Endothelial cell of umbilical vein (primary cell): ENCODE measurements around the gene PHOX2A. TPM values are rescaled to one million over a fixed set of nuclear protein-coding genes. Genes with fewer than 3 reads are reported as not detected.
A peak's percentile ranks its signal among the peaks of the same experiment; 100 is the strongest.

Source experiments
- BruUV-seq: library from RNA; stranded (reverse); fragments of 400-500 nt; replicated peaks from 2 replicates; lab custom pipeline; 2021; lab: Mats Ljungman, UMichigan
- CTCF ChIA-PET: fragments of 300-600, 350-600 bp; sonication (Branson Sonifier 250); formaldehyde crosslinking; loops from one replicate; lab custom pipeline; 2021; ENCODE audit warnings: antibody characterized with exemption, inconsistent platforms; lab: Charles Lee
- POLR2A ChIA-PET: fragments of 300-600, 350-600 bp; sonication (Branson Sonifier 250); formaldehyde crosslinking; loops from one replicate; lab custom pipeline; 2021; ENCODE audit warnings: antibody characterized with exemption, inconsistent platforms; lab: Charles Lee
- DNase-seq: peaks from one replicate; pipeline ENCODE4 v3.0.0-alpha.2; 2011; ENCODE audit warnings: low read depth, low spot score
- FAIRE-seq: peaks from 2 replicates; lab custom pipeline; 2011; peaks lifted over from hg19 to GRCh38; lab: Jason Lieb, UNC
- H2AFZ ChIP-seq: 2 replicates; pipeline ENCODE4 v1.6.0; 2012; ENCODE audit warnings: low read depth, low read length, control low read depth, inconsistent platforms
- H3K27ac ChIP-seq: 2 replicates; pipeline ENCODE4 v1.5.1; 2011; ENCODE audit warnings: low read depth, mild to moderate bottlenecking, control low read depth, low read length, moderate library complexity; ENCODE audit not compliant: insufficient read depth
- H3K27me3 ChIP-seq, 2 experiments: 2 replicates each; pipeline versions ENCODE4 v1.6.0 to v1.6.1; 2011; ENCODE audit warnings: low read length in 2 of 2, mixed read lengths in 1 of 2; ENCODE audit not compliant: control insufficient read depth in 2 of 2, insufficient read depth in 2 of 2
- H3K36me3 ChIP-seq, 2 experiments: 2 replicates in 1 of 2; 3 replicates in 1 of 2; pipeline ENCODE4 v1.5.1; 2011; ENCODE audit warnings: low read length in 2 of 2, mild to moderate bottlenecking in 1 of 2, moderate library complexity in 1 of 2; ENCODE audit not compliant: control insufficient read depth in 2 of 2, insufficient read depth in 2 of 2; ENCODE audit errors: extremely low read depth in 1 of 2
- H3K4me1 ChIP-seq: 3 replicates; pipeline ENCODE4 v1.5.1; 2011; ENCODE audit warnings: mild to moderate bottlenecking, low read length; ENCODE audit not compliant: control insufficient read depth, insufficient read depth; ENCODE audit errors: extremely low read depth
- H3K4me2 ChIP-seq: 2 replicates; pipeline ENCODE4 v1.6.1; 2011; ENCODE audit warnings: low read length, control low read depth, mixed read lengths; ENCODE audit not compliant: insufficient read depth
- H3K4me3 ChIP-seq, 3 experiments: fragments of 200-600 bp in 1 of 3; sonication (generic), shearing (Covaris generic) in 1 of 3; replicated peaks in 1 of 3; 2 replicates each; pipeline ENCODE4 v1.5.1; 2011 to 2016; ENCODE audit warnings: control low read depth in 3 of 3, low read length in 3 of 3, mild to moderate bottlenecking in 2 of 3, inconsistent platforms in 1 of 3, low read depth in 1 of 3, moderate library complexity in 1 of 3; ENCODE audit not compliant: insufficient read depth in 1 of 3
- H3K79me2 ChIP-seq: 2 replicates; pipeline ENCODE4 v1.6.0; 2012; ENCODE audit warnings: low read length, inconsistent platforms; ENCODE audit not compliant: control insufficient read depth, insufficient read depth
- H3K9ac ChIP-seq: replicated peaks from 2 replicates; pipeline ENCODE3; 2011; ENCODE audit warnings: low read length, control low read depth; ENCODE audit not compliant: insufficient read depth; ENCODE audit errors: extremely low read depth
- H3K9me1 ChIP-seq: replicated peaks from 3 replicates; pipeline ENCODE4 v1.6.0; 2011; ENCODE audit warnings: mild to moderate bottlenecking, low read length; ENCODE audit not compliant: control insufficient read depth, insufficient read depth; ENCODE audit errors: extremely low read depth
- H3K9me3 ChIP-seq: replicated peaks from 2 replicates; pipeline ENCODE4 v1.5.1; 2012; ENCODE audit warnings: low read length, inconsistent platforms; ENCODE audit not compliant: control insufficient read depth, insufficient read depth
- H4K20me1 ChIP-seq: replicated peaks from 2 replicates; pipeline ENCODE3; 2011; ENCODE audit warnings: mild to moderate bottlenecking, low read length; ENCODE audit not compliant: control insufficient read depth, insufficient read depth; ENCODE audit errors: extremely low read depth
- CTCF ChIP-seq, 2 donors: IDR thresholded peaks; 1 replicate in 1 of 2; 2 replicates in 1 of 2; pipeline ENCODE4 v1.5.1; 2011; ENCODE audit warnings: low read length in 2 of 2, mild to moderate bottlenecking in 2 of 2, moderate library complexity in 2 of 2, control low read depth in 1 of 2, inconsistent platforms in 1 of 2, low read depth in 1 of 2; ENCODE audit not compliant: insufficient read depth in 1 of 2; ENCODE audit errors: extremely low read depth in 1 of 2
- EZH2 ChIP-seq: IDR thresholded peaks from 2 replicates; pipeline ENCODE4 v1.6.1; 2012; ENCODE audit warnings: borderline replicate concordance, low read depth, mild to moderate bottlenecking, moderate library complexity, low read length, inconsistent platforms; ENCODE audit not compliant: severe bottlenecking
- FOS ChIP-seq: IDR thresholded peaks from 2 replicates; pipeline ENCODE4 v1.6.1; 2011; ENCODE audit warnings: mild to moderate bottlenecking, low read length, moderate library complexity, borderline replicate concordance; ENCODE audit not compliant: insufficient read depth
- GATA2 ChIP-seq: IDR thresholded peaks from 2 replicates; pipeline ENCODE4 v1.7.0; 2011; ENCODE audit warnings: low read depth, mild to moderate bottlenecking, moderate library complexity, mixed read lengths, low read length; ENCODE audit not compliant: insufficient read length, insufficient read depth
- JUN ChIP-seq: IDR thresholded peaks from 2 replicates; pipeline ENCODE4 v1.6.1; 2011; ENCODE audit warnings: borderline replicate concordance, low read depth; ENCODE audit not compliant: insufficient read length, insufficient read depth
- MAX ChIP-seq: IDR thresholded peaks from 2 replicates; pipeline ENCODE4 v1.6.1; 2011; ENCODE audit not compliant: insufficient read depth, insufficient read length
- POLR2AphosphoS5 ChIP-seq: IDR thresholded peaks from 2 replicates; pipeline ENCODE4 v1.6.1; 2012; ENCODE audit warnings: low read depth, mild to moderate bottlenecking, control low read depth, low read length, moderate library complexity; ENCODE audit not compliant: insufficient read depth
- dilution Hi-C: fragments of 300-500 bp; cut with MboI; formaldehyde crosslinking; loops from one replicate; pipeline ENCODE4 v1.15.0; 2019; ENCODE audit warnings: low sequenced_read_pairs; ENCODE audit not compliant: extremely low pct_ligation_motif_present
- intact Hi-C: fragments of 100-400 bp; cut with micrococcal nuclease; formaldehyde crosslinking; loops from one replicate; pipeline ENCODE4 v1.10.0; 2022
- polyA plus RNA-seq, 4 experiments: library from polyadenylated mRNA; depleted of rRNA in 3 of 4; stranded (reverse) in 3 of 4; unstranded in 1 of 4; fragments of >200 nt; gene quantifications; 2 replicates each; pipeline versions ENCODE4 v1.2.1 to v1.2.3, GENCODE V29; 2011 to 2012; ENCODE audit warnings: missing spikeins in 1 of 4
- total RNA-seq: library from RNA; stranded (reverse); gene quantifications from 2 replicates; pipeline ENCODE4 v1.2.3, GENCODE V29; 2021

The PHOX2A gene
- total and polyA plus RNA-seq, 2 donors (not counting 3 experiments of a cell fraction or from before 2014, with no cell fraction given), result not detected

GRCh38 chr11:72243173-72244059, 560 bp downstream of the PHOX2A start:
- no peaks in the 10 kb centered on the region for H3K9me1 ChIP-seq
- no peak overlapping the region for H3K4me3 ChIP-seq
- no peak overlapping the region for H3K27ac ChIP-seq
- no TSS peak for BruUV-seq
- POLR2A ChIA-PET, result no interaction called here
- FAIRE-seq (no peak), DNase-seq (no peak)
- dilution Hi-C loops, result no loop called here
- CTCF ChIA-PET, result interaction anchor here (1.3 kb wide), 1 partner anchor 188 kb away, joined by 3 read pairs; no protein-coding TSS in a partner anchor
- TF ChIP-seq EZH2 (peak; percentile 55), CTCF (IDR thresholded peaks at IDR 0.05; ENCODE audit: extremely low read depth in 1 of 2, insufficient read depth in 1 of 2, low read depth in 1 of 2, low read length in 2 of 2) (no peak), POLR2AphosphoS5 (no peak), FOS (no peak), JUN (no peak), MAX (no peak), GATA2 (no peak)
- H3K4me1 ChIP-seq, result peaks cover 12% of the 10 kb centered on the region
- H2AFZ ChIP-seq, result no peak overlapping the region
- H3K9ac ChIP-seq, result no peak overlapping the region
- no peaks in the 10 kb centered on the region for H3K79me2 ChIP-seq
- no peaks in the 10 kb centered on the region for H4K20me1 ChIP-seq
- peaks cover 70 to 88% of the 10 kb centered on the region in 2 experiments for H3K27me3 ChIP-seq
- no peaks in the 10 kb centered on the region for H3K36me3 ChIP-seq
- intact Hi-C loops, result no loop called here
- no peaks in the 10 kb centered on the region for H3K9me3 ChIP-seq
- H3K4me2 ChIP-seq, result no peak overlapping the region
